ENCODE data around the gene LARP1B. TPM values are rescaled to one million over a fixed set of nuclear protein-coding genes. Genes with fewer than 3 reads are reported as not detected.
"Not testable (repeated sequence)": the region's sequence is repeated elsewhere in the genome, so short reads cannot be mapped to it uniquely, and the experiment has no call there.

LARP1B gene
- total RNA-seq, 1 experiment from 2014 or later: 42.9 TPM

- not testable (repeated sequence) for H4K20me1 ChIP-seq (ENCODE audit: control insufficient read depth, insufficient read depth, insufficient read length); H3K14ac ChIP-seq (ENCODE audit: insufficient read depth, low read length); H2BK120ac ChIP-seq (ENCODE audit: low read depth, low read length, poor library complexity, severe bottlenecking); H3K23ac ChIP-seq (ENCODE audit: insufficient read length, low read depth, low read length); H2BK20ac ChIP-seq (ENCODE audit: low read depth, low read length, poor library complexity, severe bottlenecking); H3K4me1 ChIP-seq (ENCODE audit: insufficient read depth, low read length); H3K9me3 ChIP-seq (ENCODE audit: control insufficient read depth, low read depth, low read length); H2BK5ac ChIP-seq (ENCODE audit: insufficient read length, low read length); H3K18ac ChIP-seq (ENCODE audit: insufficient read length, low read depth, low read length); H2BK12ac ChIP-seq (ENCODE audit: insufficient read length, low read depth, low read length); H4K8ac ChIP-seq (replicated peaks; ENCODE audit: insufficient read length, low read depth, low read length); H2BK15ac ChIP-seq (ENCODE audit: low read depth, low read length); H3K9ac ChIP-seq (ENCODE audit: extremely low read depth, insufficient read length, low read length); H3K23me2 ChIP-seq (ENCODE audit: insufficient read length, low read depth, low read length, poor library complexity, severe bottlenecking); H4K5ac ChIP-seq (ENCODE audit: insufficient read length, low read depth, low read length); H3K27me3 Mint-ChIP-seq (ENCODE audit: low read depth); H3T11ph ChIP-seq (ENCODE audit: low read length); H2AK5ac ChIP-seq (ENCODE audit: insufficient read length, low read length); H4K91ac ChIP-seq (ENCODE audit: insufficient read length, low read depth, low read length); H3K79me1 ChIP-seq (ENCODE audit: insufficient read depth, low read depth, low read length, poor library complexity, severe bottlenecking); H3K27me3 ChIP-seq (ENCODE audit: insufficient read depth, low read length); H2AFZ ChIP-seq (ENCODE audit: low read length); H3K36me3 Mint-ChIP-seq (ENCODE audit: insufficient read depth in 1 of 3, low read depth in 3 of 3); H3K4me3 Mint-ChIP-seq; H3K79me2 ChIP-seq (ENCODE audit: insufficient read depth, low read length); H3K4me2 ChIP-seq (ENCODE audit: insufficient read depth, insufficient read length, low read length); H3K9me3 Mint-ChIP-seq; H3K27ac ChIP-seq (ENCODE audit: insufficient read length, low read depth, low read length); H3K4ac ChIP-seq (ENCODE audit: low read depth, low read length); H3K56ac ChIP-seq (ENCODE audit: insufficient read length, low read depth, low read length)
- Mint-ChIP-seq H3K4me1 (peaks cover 8 to 19% of the 10 kb centered on the region in 2 experiments), H3K27ac (peak overlapping the region in 1 of 3 experiments; percentile 62; a peak in 1 of 7 replicates)
- TF ChIP-seq CTCF (conservative IDR thresholded peaks at IDR 0.05): peak; percentile 73
- peak; percentile 54 for DNase-seq
- WGBS (ENCODE audit: extremely low coverage, insufficient read length, low lambda C conversion rate): no CpG with 5 or more reads among the region's 10 CpGs
Measured at GRCh38 chr4:128051229-128051628, 9.9 kb upstream of the LARP1B start.

GRCh38 chr4:128054907-128055306, 6.2 kb upstream of the LARP1B start:
- H2BK5ac ChIP-seq (ENCODE audit: insufficient read length, low read length); H2BK15ac ChIP-seq (ENCODE audit: low read depth, low read length); H3K4ac ChIP-seq (ENCODE audit: low read depth, low read length); H3K79me1 ChIP-seq (ENCODE audit: insufficient read depth, low read depth, low read length, poor library complexity, severe bottlenecking); H4K8ac ChIP-seq (replicated peaks; ENCODE audit: insufficient read length, low read depth, low read length); H3K9ac ChIP-seq (ENCODE audit: extremely low read depth, insufficient read length, low read length); H3K23me2 ChIP-seq (ENCODE audit: insufficient read length, low read depth, low read length, poor library complexity, severe bottlenecking); H3K4me1 ChIP-seq (ENCODE audit: insufficient read depth, low read length); H2AK5ac ChIP-seq (ENCODE audit: insufficient read length, low read length); H3K56ac ChIP-seq (ENCODE audit: insufficient read length, low read depth, low read length); H3K4me2 ChIP-seq (ENCODE audit: insufficient read depth, insufficient read length, low read length); H4K91ac ChIP-seq (ENCODE audit: insufficient read length, low read depth, low read length); H3K36me3 Mint-ChIP-seq (ENCODE audit: insufficient read depth in 1 of 3, low read depth in 3 of 3); H2AFZ ChIP-seq (ENCODE audit: low read length); H4K5ac ChIP-seq (ENCODE audit: insufficient read length, low read depth, low read length); H3K14ac ChIP-seq (ENCODE audit: insufficient read depth, low read length); H3K23ac ChIP-seq (ENCODE audit: insufficient read length, low read depth, low read length); H3K27me3 ChIP-seq (ENCODE audit: insufficient read depth, low read length); H2BK12ac ChIP-seq (ENCODE audit: insufficient read length, low read depth, low read length); H3K9me3 Mint-ChIP-seq; H3K79me2 ChIP-seq (ENCODE audit: insufficient read depth, low read length); H3T11ph ChIP-seq (ENCODE audit: low read length); H3K18ac ChIP-seq (ENCODE audit: insufficient read length, low read depth, low read length); H4K20me1 ChIP-seq (ENCODE audit: control insufficient read depth, insufficient read depth, insufficient read length); H3K9me3 ChIP-seq (ENCODE audit: control insufficient read depth, low read depth, low read length); H3K27me3 Mint-ChIP-seq (ENCODE audit: low read depth): not testable (repeated sequence)
- H2BK20ac ChIP-seq (ENCODE audit: low read depth, low read length, poor library complexity, severe bottlenecking): peak overlapping the region; percentile 75
- peak overlapping the region; percentile 74 for H3K27ac ChIP-seq (ENCODE audit: insufficient read length, low read depth, low read length)
- peak overlapping the region; percentile 61 for H2BK120ac ChIP-seq (ENCODE audit: low read depth, low read length, poor library complexity, severe bottlenecking)
- Mint-ChIP-seq H3K27ac (peak overlapping the region; percentile 90 to 99 (median 98)), H3K4me1 (peaks cover 13 to 30% of the 10 kb centered on the region in 2 experiments), H3K4me3 (peak overlapping the region in 1 of 2 experiments; percentile 28; a peak in 1 of 5 replicates)
- peak; percentile 79 for DNase-seq
- WGBS (ENCODE audit: extremely low coverage, insufficient read length, low lambda C conversion rate): no CpG with 5 or more reads among the region's 9 CpGs

All from H9 (cell line).